Measurements from ENCODE around the gene BPTF.
"Not testable (repeated sequence)": the region's sequence is repeated elsewhere in the genome, so short reads cannot be mapped to it uniquely, and the experiment has no call there.

BPTF gene

DNA sequence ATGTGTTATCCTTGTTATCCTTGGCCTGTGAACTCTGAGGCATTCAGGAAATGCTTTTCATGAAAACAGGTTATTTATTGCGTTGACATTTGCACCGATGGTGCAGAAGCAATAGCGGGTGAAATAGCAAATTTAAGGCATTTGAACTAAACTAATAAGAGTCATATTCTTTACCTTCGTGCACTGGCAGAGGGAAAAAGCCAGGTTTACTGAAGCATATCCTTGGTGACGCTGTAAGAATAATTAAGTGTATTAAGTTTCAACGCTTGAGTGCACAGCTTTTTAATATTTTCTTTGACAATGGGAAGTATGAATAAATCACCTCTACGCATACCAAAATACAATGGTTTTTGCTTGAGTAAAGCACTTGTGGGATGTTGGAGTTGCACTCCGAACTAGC is 196.7 kb downstream of the BPTF start:
- H3K27me3 ChIP-seq (replicated peaks; ENCODE audit: control insufficient read depth, insufficient read depth, low read length), result no peaks in the 10 kb centered on the region
- DNase-seq (ENCODE audit: extremely low read depth, insufficient read length), result no peak
- no peak overlapping the region for H3K4me3 ChIP-seq (replicated peaks; ENCODE audit: low read depth, low read length)
- TF ChIP-seq, protein P1, sequence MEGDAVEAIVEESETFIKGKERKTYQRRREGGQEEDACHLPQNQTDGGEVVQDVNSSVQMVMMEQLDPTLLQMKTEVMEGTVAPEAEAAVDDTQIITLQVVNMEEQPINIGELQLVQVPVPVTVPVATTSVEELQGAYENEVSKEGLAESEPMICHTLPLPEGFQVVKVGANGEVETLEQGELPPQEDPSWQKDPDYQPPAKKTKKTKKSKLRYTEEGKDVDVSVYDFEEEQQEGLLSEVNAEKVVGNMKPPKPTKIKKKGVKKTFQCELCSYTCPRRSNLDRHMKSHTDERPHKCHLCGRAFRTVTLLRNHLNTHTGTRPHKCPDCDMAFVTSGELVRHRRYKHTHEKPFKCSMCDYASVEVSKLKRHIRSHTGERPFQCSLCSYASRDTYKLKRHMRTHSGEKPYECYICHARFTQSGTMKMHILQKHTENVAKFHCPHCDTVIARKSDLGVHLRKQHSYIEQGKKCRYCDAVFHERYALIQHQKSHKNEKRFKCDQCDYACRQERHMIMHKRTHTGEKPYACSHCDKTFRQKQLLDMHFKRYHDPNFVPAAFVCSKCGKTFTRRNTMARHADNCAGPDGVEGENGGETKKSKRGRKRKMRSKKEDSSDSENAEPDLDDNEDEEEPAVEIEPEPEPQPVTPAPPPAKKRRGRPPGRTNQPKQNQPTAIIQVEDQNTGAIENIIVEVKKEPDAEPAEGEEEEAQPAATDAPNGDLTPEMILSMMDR (IDR thresholded peaks at IDR 0.05; ENCODE audit: insufficient read depth, low read length, poor library complexity, severe bottlenecking), result no peak
- no peaks in the 10 kb centered on the region for H3K36me3 ChIP-seq (ENCODE audit: control insufficient read depth, insufficient read depth, low read length)

DNA sequence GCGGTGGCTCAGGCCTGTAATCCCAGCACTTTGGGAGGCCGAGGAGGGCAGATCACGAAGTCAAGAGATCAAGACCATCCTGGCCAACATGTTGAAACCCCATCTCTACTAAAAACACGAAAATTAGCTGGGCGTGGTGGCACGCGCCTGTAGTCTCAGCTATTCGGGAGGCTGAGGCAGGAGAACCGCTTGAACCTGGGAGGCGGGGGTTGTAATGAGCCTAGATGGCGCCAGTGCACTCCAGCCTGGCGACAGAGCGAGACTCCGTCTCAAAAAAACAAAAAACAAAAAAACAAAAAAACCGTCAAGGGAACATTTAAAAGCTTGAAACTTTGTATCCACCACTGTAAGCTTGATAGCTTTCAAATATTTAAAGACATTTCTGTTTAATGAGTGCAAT is 197.2 kb downstream of the BPTF start:
- not testable (repeated sequence) for H3K36me3 ChIP-seq (ENCODE audit: control insufficient read depth, insufficient read depth, low read length); H3K4me3 ChIP-seq (replicated peaks; ENCODE audit: low read depth, low read length); DNase-seq (ENCODE audit: extremely low read depth, insufficient read length); H3K27me3 ChIP-seq (replicated peaks; ENCODE audit: control insufficient read depth, insufficient read depth, low read length)

DNA sequence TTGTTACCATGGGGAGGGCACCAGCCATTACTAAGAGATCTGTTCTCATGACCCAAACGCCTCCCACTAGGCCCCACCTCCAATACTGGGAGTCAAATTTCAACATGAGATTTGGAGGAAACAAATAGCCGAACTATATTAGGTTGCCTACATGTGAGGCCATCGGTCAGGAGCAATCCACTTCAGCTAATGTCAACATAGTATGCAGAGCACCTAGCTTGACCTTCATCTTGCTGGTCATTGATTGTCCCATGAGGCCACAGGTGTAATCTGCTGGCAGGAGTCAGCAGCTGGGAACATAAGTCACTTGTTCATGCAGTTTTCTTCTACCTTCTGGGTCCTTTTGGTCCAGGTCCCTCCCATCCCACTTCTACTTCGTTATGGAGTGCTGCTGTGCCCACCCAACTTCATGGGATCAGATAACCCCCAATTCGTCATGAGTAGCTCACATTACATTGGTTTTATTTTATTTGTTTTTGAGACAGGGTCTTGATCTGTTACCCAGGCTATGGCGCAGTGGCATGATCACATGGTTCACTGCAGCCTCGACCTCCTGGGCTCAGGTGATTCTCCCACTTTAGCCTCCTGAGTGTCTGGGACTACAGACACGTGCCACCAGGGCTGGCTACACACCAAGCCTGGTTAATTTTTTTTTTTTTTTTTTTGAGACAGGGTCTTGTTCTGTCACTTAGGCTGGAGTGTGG is 204.4 kb downstream of the BPTF start:
- DNase-seq (ENCODE audit: extremely low read depth, insufficient read length), result no peak
- Histone ChIP-seq H3K27me3 (replicated peaks; ENCODE audit: control insufficient read depth, insufficient read depth, low read length) (no peaks in the 10 kb centered on the region), H3K36me3 (ENCODE audit: control insufficient read depth, insufficient read depth, low read length) (no peaks in the 10 kb centered on the region), H3K4me3 (replicated peaks; ENCODE audit: low read depth, low read length) (no peak overlapping the region)
- TF ChIP-seq, protein P1 (IDR thresholded peaks at IDR 0.05; ENCODE audit: insufficient read depth, low read length, poor library complexity, severe bottlenecking), result no peak

Data from GM06990 (cell line).